ENCODE results near the gene IRF5. TPM values are rescaled to one million over a fixed set of nuclear protein-coding genes. Genes with fewer than 3 reads are reported as not detected.
"Not testable (repeated sequence)": the region's sequence is repeated elsewhere in the genome, so short reads cannot be mapped to it uniquely, and the experiment has no call there.

IRF5 gene
- total and polyA plus RNA-seq, 9 donors, result 1.6 to 3.5 (median 2.5) TPM

DNA sequence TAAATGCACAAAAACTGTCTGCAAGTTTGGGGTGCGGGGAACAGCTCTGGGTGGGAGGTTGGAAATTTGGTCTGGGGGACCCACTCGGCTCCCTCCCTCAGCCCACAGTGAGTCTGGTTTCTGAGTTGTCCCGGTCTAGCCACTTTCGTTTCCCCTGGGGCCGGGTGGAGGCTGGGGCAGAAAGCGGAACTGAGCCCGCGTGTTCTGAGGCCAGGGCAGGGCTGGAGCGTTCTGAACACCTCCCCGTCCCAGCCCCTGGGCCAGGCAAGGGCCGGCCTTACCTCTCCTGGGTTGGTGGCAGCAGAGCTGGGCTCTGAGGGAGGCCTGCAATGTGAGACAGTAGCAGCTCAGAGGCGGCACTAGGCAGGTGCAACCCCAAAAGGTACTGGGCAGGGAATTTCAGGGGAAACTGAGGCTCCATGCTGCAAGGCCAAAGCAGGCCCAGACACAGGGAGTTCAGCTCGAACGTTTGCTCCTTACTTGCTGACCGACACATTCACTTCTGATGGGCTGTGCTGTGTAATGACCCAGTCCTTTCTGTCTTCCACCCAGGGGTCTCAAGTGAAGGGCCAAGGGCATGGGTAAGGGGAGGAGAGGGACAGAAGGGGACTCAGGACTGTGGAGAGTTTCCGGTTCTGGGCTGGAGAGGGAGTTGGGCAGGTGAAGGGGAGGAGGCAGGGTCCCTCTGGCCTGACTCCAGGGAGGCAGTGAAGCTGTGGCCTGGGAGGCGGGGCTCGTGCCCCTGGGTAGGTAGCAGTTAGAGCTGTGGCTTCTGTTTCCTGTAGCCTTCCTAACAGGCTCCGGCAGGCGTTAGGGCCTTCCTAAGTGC is 3.0 kb downstream of the IRF5 start:
- peak; percentile 65 for DNase-seq
- Histone ChIP-seq H3K27ac (ENCODE audit: low read length) (no peak overlapping the region), H3K27me3 (ENCODE audit: control insufficient read depth, insufficient read depth, low read length) (peaks cover 56% of the 10 kb centered on the region)

GRCh38 chr7:128941323-128941890 is 3.7 kb downstream of the IRF5 start:
- no peak overlapping the region for H3K4me3 ChIP-seq (ENCODE audit: low read length)
- no peaks in the 10 kb centered on the region for H3K36me3 ChIP-seq (ENCODE audit: control insufficient read depth, insufficient read depth, low read length)
- WGBS (ENCODE audit: insufficient coverage), result 74% methylated on average over 8 of the region's 15 CpGs
- no peak overlapping the region for H3K27ac ChIP-seq (ENCODE audit: low read length)
- no peaks in the 10 kb centered on the region for H3K9me3 ChIP-seq (replicated peaks; ENCODE audit: control insufficient read depth, low read depth, low read length)
- peaks cover 52% of the 10 kb centered on the region for H3K27me3 ChIP-seq (ENCODE audit: control insufficient read depth, insufficient read depth, low read length)
- no peak for DNase-seq
- peaks cover 16% of the 10 kb centered on the region for H3K4me1 ChIP-seq (ENCODE audit: control insufficient read depth, insufficient read depth, low read length)

More for the DNA sequence above, 3.0 kb downstream of the IRF5 start:
- no peaks in the 10 kb centered on the region for H3K36me3 ChIP-seq (ENCODE audit: control insufficient read depth, insufficient read depth, low read length)
- WGBS (ENCODE audit: insufficient coverage), result 59% methylated on average over 13 of the region's 20 CpGs
- H3K9me3 ChIP-seq (replicated peaks; ENCODE audit: control insufficient read depth, low read depth, low read length), result no peaks in the 10 kb centered on the region
- H3K4me1 ChIP-seq (ENCODE audit: control insufficient read depth, insufficient read depth, low read length), result peaks cover 16% of the 10 kb centered on the region
- H3K4me3 ChIP-seq (ENCODE audit: low read length), result no peak overlapping the region

DNA sequence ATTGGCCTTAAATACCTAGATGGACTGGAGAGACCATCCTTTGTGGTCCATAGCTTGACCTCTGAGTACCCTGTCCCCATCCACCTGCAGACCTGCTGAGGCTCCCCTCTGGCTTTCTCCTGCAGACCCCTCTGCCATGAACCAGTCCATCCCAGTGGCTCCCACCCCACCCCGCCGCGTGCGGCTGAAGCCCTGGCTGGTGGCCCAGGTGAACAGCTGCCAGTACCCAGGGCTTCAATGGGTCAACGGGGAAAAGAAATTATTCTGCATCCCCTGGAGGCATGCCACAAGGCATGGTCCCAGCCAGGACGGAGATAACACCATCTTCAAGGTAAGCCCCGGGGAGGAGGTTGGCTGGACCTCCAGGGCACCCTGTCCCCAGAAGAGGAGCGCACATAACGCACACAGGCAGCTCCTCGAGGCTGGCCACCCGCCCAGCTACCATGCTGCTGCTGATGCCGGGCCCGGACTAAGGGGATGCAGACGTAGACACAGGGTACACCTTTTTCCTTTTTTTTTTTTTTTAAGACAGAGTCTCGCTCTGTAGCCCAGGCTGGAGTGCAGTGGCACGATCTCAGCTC is 4.3 kb downstream of the IRF5 start:
- Histone ChIP-seq H3K27ac (ENCODE audit: low read length) (no peak overlapping the region), H3K27me3 (ENCODE audit: control insufficient read depth, insufficient read depth, low read length) (peaks cover 45% of the 10 kb centered on the region), H3K4me1 (ENCODE audit: control insufficient read depth, insufficient read depth, low read length) (peaks cover 16% of the 10 kb centered on the region), H3K9me3 (replicated peaks; ENCODE audit: control insufficient read depth, low read depth, low read length) (no peaks in the 10 kb centered on the region), H3K4me3 (ENCODE audit: low read length) (no peak overlapping the region), H3K36me3 (ENCODE audit: control insufficient read depth, insufficient read depth, low read length) (no peaks in the 10 kb centered on the region)
- no peak for DNase-seq
- 78% methylated on average over 11 of the region's 16 CpGs for WGBS (ENCODE audit: insufficient coverage)

- Histone ChIP-seq H3K4me1 (ENCODE audit: control insufficient read depth, insufficient read depth, low read length) (peaks cover 11% of the 10 kb centered on the region), H3K27me3 (ENCODE audit: control insufficient read depth, insufficient read depth, low read length) (peaks cover 35% of the 10 kb centered on the region)
- H3K27ac ChIP-seq (ENCODE audit: low read length); H3K9me3 ChIP-seq (replicated peaks; ENCODE audit: control insufficient read depth, low read depth, low read length); H3K4me3 ChIP-seq (ENCODE audit: low read length); DNase-seq; H3K36me3 ChIP-seq (ENCODE audit: control insufficient read depth, insufficient read depth, low read length): not testable (repeated sequence)
- no CpG with 5 or more reads among the region's 2 CpGs for WGBS (ENCODE audit: insufficient coverage)
Measured at GRCh38 chr7:128943251-128943650, 5.5 kb downstream of the IRF5 start.

- H3K9me3 ChIP-seq (replicated peaks; ENCODE audit: control insufficient read depth, low read depth, low read length), result no peaks in the 10 kb centered on the region
- H3K36me3 ChIP-seq (ENCODE audit: control insufficient read depth, insufficient read depth, low read length), result no peaks in the 10 kb centered on the region
- peaks cover 12% of the 10 kb centered on the region for H3K4me1 ChIP-seq (ENCODE audit: control insufficient read depth, insufficient read depth, low read length)
- peaks cover 21% of the 10 kb centered on the region for H3K27me3 ChIP-seq (ENCODE audit: control insufficient read depth, insufficient read depth, low read length)
- H3K27ac ChIP-seq (ENCODE audit: low read length), result no peak overlapping the region
- 65% methylated on average over 2 of the region's 7 CpGs for WGBS (ENCODE audit: insufficient coverage)
- H3K4me3 ChIP-seq (ENCODE audit: low read length), result no peak overlapping the region
- DNase-seq, result no peak
Measured at GRCh38 chr7:128944487-128945236, 6.9 kb downstream of the IRF5 start.

DNA sequence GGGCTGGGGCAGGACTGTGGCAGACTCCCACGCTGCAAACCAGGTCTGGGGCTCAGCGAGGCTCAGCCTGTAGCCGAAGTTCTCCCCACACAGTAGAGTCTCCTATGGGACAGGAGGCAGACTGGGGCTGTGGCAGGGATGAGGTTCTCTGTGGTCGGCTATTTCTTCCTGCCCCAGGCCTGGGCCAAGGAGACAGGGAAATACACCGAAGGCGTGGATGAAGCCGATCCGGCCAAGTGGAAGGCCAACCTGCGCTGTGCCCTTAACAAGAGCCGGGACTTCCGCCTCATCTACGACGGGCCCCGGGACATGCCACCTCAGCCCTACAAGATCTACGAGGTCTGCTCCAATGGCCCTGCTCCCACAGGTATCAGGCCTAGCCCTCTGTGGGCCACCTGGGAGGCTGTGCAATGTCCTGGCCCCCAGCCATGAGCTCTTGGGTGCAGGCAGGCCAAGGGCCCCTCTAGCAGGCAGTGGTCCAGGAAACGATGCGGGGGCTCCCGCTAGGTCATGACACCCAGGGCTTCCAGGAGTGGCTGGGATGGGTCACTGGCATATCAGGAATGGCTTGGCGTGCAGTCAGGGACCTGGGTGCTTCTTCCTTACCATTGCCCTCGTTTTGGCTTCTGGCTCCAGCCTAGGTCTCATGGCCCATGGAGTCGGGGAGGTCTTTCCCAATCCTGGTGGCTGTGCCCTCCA is 8.1 kb downstream of the IRF5 start:
- H3K36me3 ChIP-seq (ENCODE audit: control insufficient read depth, insufficient read depth, low read length), result no peaks in the 10 kb centered on the region
- no peaks in the 10 kb centered on the region for H3K9me3 ChIP-seq (replicated peaks; ENCODE audit: control insufficient read depth, low read depth, low read length)
- H3K4me3 ChIP-seq (ENCODE audit: low read length), result no peak overlapping the region
- DNase-seq, result no peak
- H3K27ac ChIP-seq (ENCODE audit: low read length), result no peak overlapping the region
- 85% methylated on average over 18 of the region's 21 CpGs for WGBS (ENCODE audit: insufficient coverage)
- peaks cover 10% of the 10 kb centered on the region for H3K27me3 ChIP-seq (ENCODE audit: control insufficient read depth, insufficient read depth, low read length)
- H3K4me1 ChIP-seq (ENCODE audit: control insufficient read depth, insufficient read depth, low read length), result peaks cover 12% of the 10 kb centered on the region

GRCh38 chr7:128946936-128947830 is 9.5 kb downstream of the IRF5 start:
- Histone ChIP-seq H3K27me3 (ENCODE audit: control insufficient read depth, insufficient read depth, low read length) (peaks cover 4% of the 10 kb centered on the region), H3K36me3 (ENCODE audit: control insufficient read depth, insufficient read depth, low read length) (peaks cover 7% of the 10 kb centered on the region), H3K4me1 (ENCODE audit: control insufficient read depth, insufficient read depth, low read length) (peaks cover 12% of the 10 kb centered on the region), H3K27ac (ENCODE audit: low read length) (no peak overlapping the region), H3K9me3 (replicated peaks; ENCODE audit: control insufficient read depth, low read depth, low read length) (no peaks in the 10 kb centered on the region), H3K4me3 (ENCODE audit: low read length) (no peak overlapping the region)
- 74% methylated on average over 16 of the region's 22 CpGs for WGBS (ENCODE audit: insufficient coverage)
- no peak for DNase-seq

DNA sequence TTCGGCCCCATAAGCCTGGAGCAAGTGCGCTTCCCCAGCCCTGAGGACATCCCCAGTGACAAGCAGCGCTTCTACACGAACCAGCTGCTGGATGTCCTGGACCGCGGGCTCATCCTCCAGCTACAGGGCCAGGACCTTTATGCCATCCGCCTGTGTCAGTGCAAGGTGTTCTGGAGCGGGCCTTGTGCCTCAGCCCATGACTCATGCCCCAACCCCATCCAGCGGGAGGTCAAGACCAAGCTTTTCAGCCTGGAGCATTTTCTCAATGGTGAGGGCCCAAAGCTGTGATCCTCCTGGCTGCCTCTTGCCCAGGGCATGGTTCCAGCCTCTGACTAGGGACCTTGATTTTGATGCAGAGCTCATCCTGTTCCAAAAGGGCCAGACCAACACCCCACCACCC is 10.1 kb downstream of the IRF5 start:
- no peak overlapping the region for H3K27ac ChIP-seq (ENCODE audit: low read length)
- no peak overlapping the region for H3K4me3 ChIP-seq (ENCODE audit: low read length)
- no peak for DNase-seq
- H3K27me3 ChIP-seq (ENCODE audit: control insufficient read depth, insufficient read depth, low read length), result peaks cover 4% of the 10 kb centered on the region
- peaks cover 12% of the 10 kb centered on the region for H3K36me3 ChIP-seq (ENCODE audit: control insufficient read depth, insufficient read depth, low read length)
- H3K9me3 ChIP-seq (replicated peaks; ENCODE audit: control insufficient read depth, low read depth, low read length), result no peaks in the 10 kb centered on the region
- peaks cover 12% of the 10 kb centered on the region for H3K4me1 ChIP-seq (ENCODE audit: control insufficient read depth, insufficient read depth, low read length)
- WGBS (ENCODE audit: insufficient coverage), result 83% methylated on average over 9 of the region's 9 CpGs

DNA sequence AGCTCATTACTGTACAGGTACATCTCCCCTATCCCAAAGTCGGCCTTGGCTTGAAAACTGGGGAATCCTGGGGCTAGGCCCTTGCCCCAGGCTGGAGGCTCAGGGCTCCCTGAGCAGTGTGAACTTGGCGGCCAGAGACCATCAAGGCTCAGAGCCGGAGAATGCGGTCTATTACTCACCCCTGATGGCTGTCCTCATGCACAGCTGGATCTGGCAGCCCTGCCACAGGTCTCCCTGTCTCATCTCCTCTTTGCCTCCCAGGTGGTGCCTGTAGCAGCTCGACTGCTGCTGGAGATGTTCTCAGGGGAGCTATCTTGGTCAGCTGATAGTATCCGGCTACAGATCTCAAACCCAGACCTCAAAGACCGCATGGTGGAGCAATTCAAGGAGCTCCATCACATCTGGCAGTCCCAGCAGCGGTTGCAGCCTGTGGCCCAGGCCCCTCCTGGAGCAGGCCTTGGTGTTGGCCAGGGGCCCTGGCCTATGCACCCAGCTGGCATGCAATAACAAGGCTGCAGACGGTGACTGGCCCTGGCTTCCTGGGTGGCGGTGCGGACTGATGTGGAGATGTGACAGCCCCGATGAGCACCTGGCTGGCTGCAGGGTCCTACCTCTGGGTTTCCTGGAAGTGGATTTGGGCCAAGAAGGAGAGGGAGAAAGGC is 10.7 kb downstream of the IRF5 start:
- WGBS (ENCODE audit: insufficient coverage), result 72% methylated on average over 12 of the region's 12 CpGs
- Histone ChIP-seq H3K27ac (ENCODE audit: low read length) (no peak overlapping the region), H3K4me3 (ENCODE audit: low read length) (no peak overlapping the region), H3K27me3 (ENCODE audit: control insufficient read depth, insufficient read depth, low read length) (peaks cover 4% of the 10 kb centered on the region), H3K9me3 (replicated peaks; ENCODE audit: control insufficient read depth, low read depth, low read length) (no peaks in the 10 kb centered on the region), H3K36me3 (ENCODE audit: control insufficient read depth, insufficient read depth, low read length) (peaks cover 14% of the 10 kb centered on the region), H3K4me1 (ENCODE audit: control insufficient read depth, insufficient read depth, low read length) (peaks cover 12% of the 10 kb centered on the region)
- DNase-seq, result no peak

Measured in muscle of leg (tissue), 11 donors.